B cell (primary cell): Measurements from ENCODE around the gene OGT. TPM values are rescaled to one million over a fixed set of nuclear protein-coding genes. Genes with fewer than 3 reads are reported as not detected.

Experiments
- ATAC-seq: fragments of 200-7000 bp; cut with Tn5 transposase; one replicate; pipeline ENCODE4 v1.10.0; 2021; ENCODE audit warnings: low read depth, mild to moderate bottlenecking, moderate number of reproducible peaks, moderate library complexity
- CTCF ChIA-PET: fragments of 350-600 bp; sonication (Branson Sonifier 250); formaldehyde crosslinking; loops from one replicate; lab custom pipeline; 2021; ENCODE audit warnings: antibody characterized with exemption, inconsistent platforms; lab: Charles Lee
- POLR2A ChIA-PET: fragments of 350-600 bp; sonication (Branson Sonifier 250); formaldehyde crosslinking; loops from one replicate; lab custom pipeline; 2021; ENCODE audit warnings: antibody characterized with exemption; lab: Charles Lee
- DNase-seq: peaks from one replicate; pipeline ENCODE4 v3.0.0; 2013
- H2AFZ ChIP-seq: 2 replicates; pipeline ENCODE4 v1.6.1; 2012; ENCODE audit warnings: mild to moderate bottlenecking, low read depth, low read length; ENCODE audit not compliant: insufficient read depth, poor library complexity, severe bottlenecking
- H3K27ac ChIP-seq, 2 donors: 1 replicate in 1 of 2; 2 replicates in 1 of 2; pipeline ENCODE4 v1.5.1; 2012 to 2013; ENCODE audit warnings: low read length in 2 of 2, mild to moderate bottlenecking in 2 of 2, moderate library complexity in 1 of 2
- H3K27me3 ChIP-seq, 4 experiments: fragments of 200-600 bp in 1 of 4; sonication (generic) in 1 of 4; replicated peaks in 1 of 4; 1 replicate in 2 of 4; 2 replicates in 2 of 4; pipeline versions ENCODE4 v1.6.1 to v1.7.0; 2013 to 2016; ENCODE audit warnings: low read length in 3 of 4, mild to moderate bottlenecking in 2 of 4, mixed read lengths in 1 of 4, moderate library complexity in 1 of 4; ENCODE audit not compliant: insufficient read depth in 4 of 4, control insufficient read depth in 3 of 4; ENCODE audit errors: control extremely low read depth in 1 of 4
- H3K36me3 ChIP-seq, 2 experiments: replicated peaks in 1 of 2; 1 replicate in 1 of 2; 2 replicates in 1 of 2; pipeline versions ENCODE4 v1.6.1 to v1.7.1; 2013; ENCODE audit warnings: low read length in 1 of 2; ENCODE audit not compliant: insufficient read depth in 2 of 2, control insufficient read depth in 1 of 2; ENCODE audit errors: control extremely low read depth in 1 of 2, extremely low read depth in 1 of 2
- H3K4me1 ChIP-seq, 2 donors: fragments of 200-600 bp in 1 of 2; sonication (generic) in 1 of 2; 1 replicate in 1 of 2; 2 replicates in 1 of 2; pipeline versions ENCODE4 v1.5.1 to v1.6.1; 2013 to 2017; ENCODE audit warnings: low read length in 2 of 2; ENCODE audit not compliant: control insufficient read depth in 2 of 2, insufficient read depth in 2 of 2
- H3K4me2 ChIP-seq: replicated peaks from 2 replicates; pipeline ENCODE3; 2012; ENCODE audit warnings: mild to moderate bottlenecking, low read depth, low read length; ENCODE audit not compliant: poor library complexity, severe bottlenecking
- H3K4me3 ChIP-seq, 5 experiments: fragments of 200-600 bp in 1 of 5; sonication (generic) in 1 of 5; 1 replicate in 3 of 5; 2 replicates in 2 of 5; pipeline versions ENCODE4 v1.5.1 to v1.7.0; 2011 to 2016; ENCODE audit warnings: low read length in 4 of 5, mild to moderate bottlenecking in 4 of 5, low read depth in 2 of 5, control low read depth in 1 of 5, moderate library complexity in 1 of 5; ENCODE audit not compliant: insufficient read depth in 1 of 5; ENCODE audit errors: control extremely low read depth in 1 of 5, extremely low read depth in 1 of 5
- H3K79me2 ChIP-seq: fragments of 200-600 bp; sonication (generic); one replicate; pipeline ENCODE4 v1.6.0; 2016; ENCODE audit warnings: low read length; ENCODE audit not compliant: control insufficient read depth, insufficient read depth
- H3K9ac ChIP-seq: fragments of 200-600 bp; sonication (generic); 2 replicates; pipeline ENCODE4 v1.6.1; 2017; ENCODE audit warnings: mild to moderate bottlenecking, low read length, moderate library complexity
- H3K9me3 ChIP-seq, 3 donors: one replicate each; pipeline versions ENCODE4 v1.6.1 to v1.7.1; 2013; ENCODE audit warnings: low read length in 2 of 3; ENCODE audit not compliant: control insufficient read depth in 2 of 3, insufficient read depth in 1 of 3; ENCODE audit errors: control extremely low read depth in 1 of 3
- H4K20me1 ChIP-seq: 2 replicates; pipeline ENCODE4 v1.6.0; 2012; ENCODE audit warnings: mild to moderate bottlenecking, low read length; ENCODE audit not compliant: insufficient read depth, control insufficient read depth, poor library complexity, severe bottlenecking
- H3K27ac Mint-ChIP-seq: one replicate; pipeline ENCODE4 v1.8.0; 2021; ENCODE audit warnings: mixed read lengths
- H3K27me3 Mint-ChIP-seq: one replicate; pipeline ENCODE4 v1.8.0; 2021; ENCODE audit warnings: mixed read lengths
- H3K4me1 Mint-ChIP-seq: one replicate; pipeline ENCODE4 v1.8.0; 2021; ENCODE audit warnings: mixed read lengths
- H3K4me3 Mint-ChIP-seq: one replicate; pipeline ENCODE4 v1.8.0; 2021; ENCODE audit warnings: mixed read lengths
- H3K9me3 Mint-ChIP-seq: one replicate; pipeline ENCODE4 v1.8.0; 2022; ENCODE audit warnings: mixed read lengths; ENCODE audit not compliant: insufficient read depth
- CTCF ChIP-seq: fragments of 200-600 bp; IDR thresholded peaks from one replicate; pipeline ENCODE4 v1.8.0; 2022; ENCODE audit warnings: antibody characterized with exemption, mild to moderate bottlenecking
- EZH2 ChIP-seq: IDR thresholded peaks from 2 replicates; pipeline ENCODE4 v1.6.1; 2012; ENCODE audit warnings: borderline replicate concordance, low read depth, mild to moderate bottlenecking, moderate library complexity, low read length; ENCODE audit not compliant: insufficient read depth, poor library complexity, severe bottlenecking
- WGBS: methylation state at CpG from one replicate; pipeline ENCODE4 v1.1.5; 2013; ENCODE audit warnings: missing lambda C conversion rate; ENCODE audit not compliant: insufficient coverage; 5-methylcytosine and 5-hydroxymethylcytosine counted together
- intact Hi-C: fragments of 100-400 bp; cut with micrococcal nuclease; formaldehyde crosslinking; loops from one replicate; pipeline ENCODE4 v1.10.0; 2022
- polyA plus RNA-seq: library from polyadenylated mRNA; depleted of rRNA; stranded (reverse); fragments of >200 nt; gene quantifications from 2 replicates; pipeline ENCODE4 v1.2.3, GENCODE V29; 2012
- total RNA-seq, 2 donors: library from RNA; stranded (reverse); fragments of 120-200 nt in 1 of 2; gene quantifications; 1 replicate in 1 of 2; 2 replicates in 1 of 2; pipeline versions ENCODE4 v1.2.3 to v1.2.4, GENCODE V29; 2013 to 2022

The OGT gene
- total and polyA plus RNA-seq, 2 donors (not counting 1 experiment from before 2014, with no cell fraction given), result 235 to 307 TPM

- DNase-seq (no peak), ATAC-seq (no peak)
- Mint-ChIP-seq H3K27ac (no peak overlapping the region), H3K9me3 (no peaks in the 10 kb centered on the region), H3K4me3 (peak overlapping the region; percentile 13), H3K4me1 (peaks cover 43% of the 10 kb centered on the region), H3K27me3 (no peaks in the 10 kb centered on the region)
- peaks cover 85% of the 10 kb centered on the region for H3K79me2 ChIP-seq
- H4K20me1 ChIP-seq, result peaks cover 13% of the 10 kb centered on the region
- WGBS, result no CpG with 5 or more reads among the region's 2 CpGs
- ChIA-PET CTCF (no interaction called here), POLR2A (interaction anchor here (2.9 kb wide), 1 partner anchor 10 kb away, joined by 11 read pairs; the partner anchor contains the start of gene OGT)
- no peak overlapping the region for H3K9ac ChIP-seq
- no peak overlapping the region for H3K4me2 ChIP-seq
- H3K27ac ChIP-seq, result peak overlapping the region in 1 of 2 donors; percentile 58
- H3K9me3 ChIP-seq, result no peaks in the 10 kb centered on the region
- H2AFZ ChIP-seq, result no peak overlapping the region
- peaks cover 1 to 64% of the 10 kb centered on the region in 2 experiments for H3K36me3 ChIP-seq
- H3K4me3 ChIP-seq, result no peak overlapping the region
- TF ChIP-seq EZH2 (no peak), CTCF (no peak)
- peaks cover 42 to 45% of the 10 kb centered on the region in 2 donors for H3K4me1 ChIP-seq
- no peaks in the 10 kb centered on the region for H3K27me3 ChIP-seq
- intact Hi-C loops, result loop anchor here (10.0 kb wide), 1 partner anchor 88 kb away; no protein-coding TSS in a partner anchor
Measured at GRCh38 chrX:71542825-71543224, 9.9 kb downstream of the OGT start.

DNA sequence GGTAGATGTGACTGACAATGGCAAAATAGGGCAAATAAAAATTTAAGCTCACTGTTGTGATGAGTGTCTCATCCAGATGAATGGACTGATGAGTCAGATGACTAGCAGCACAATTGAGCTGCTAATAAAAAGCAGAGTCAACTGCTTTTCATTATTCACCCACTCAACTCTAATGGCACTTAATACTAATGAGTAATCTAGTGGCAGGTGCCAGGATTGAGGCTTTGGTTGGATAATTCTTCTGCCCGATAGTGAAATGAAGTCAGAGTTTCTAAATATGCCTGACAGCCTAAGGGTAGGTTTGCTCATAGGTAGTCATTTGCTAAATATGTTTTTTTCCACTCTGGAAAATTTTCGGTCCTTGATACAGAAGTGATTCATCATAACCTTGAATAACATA is 10.4 kb downstream of the OGT start:
- H3K9me3 ChIP-seq, result no peaks in the 10 kb centered on the region
- H3K27ac ChIP-seq, result peak overlapping the region in 1 of 2 donors; percentile 58
- H3K4me3 ChIP-seq, result no peak overlapping the region
- no peak overlapping the region for H3K4me2 ChIP-seq
- no peak overlapping the region for H3K9ac ChIP-seq
- CTCF ChIA-PET, result no interaction called here
- H3K79me2 ChIP-seq, result peaks cover 84% of the 10 kb centered on the region
- H3K36me3 ChIP-seq, result peaks cover 1 to 65% of the 10 kb centered on the region in 2 experiments
- no peak for ATAC-seq
- intact Hi-C loops, result loop anchor here (10.0 kb wide), 1 partner anchor 89 kb away; no protein-coding TSS in a partner anchor
- TF ChIP-seq EZH2, result no peak
- no peak for TF ChIP-seq CTCF
- no peak overlapping the region for H2AFZ ChIP-seq
- WGBS, result no CpG with 5 or more reads among the region's 2 CpGs
- H3K4me3 Mint-ChIP-seq, result peak overlapping the region; percentile 13
- H3K27me3 ChIP-seq, result no peaks in the 10 kb centered on the region
- H3K4me1 ChIP-seq, result peaks cover 41 to 42% of the 10 kb centered on the region in 2 donors
- H3K27me3 Mint-ChIP-seq, result no peaks in the 10 kb centered on the region
- no peaks in the 10 kb centered on the region for H3K9me3 Mint-ChIP-seq
- no peak for DNase-seq
- POLR2A ChIA-PET, result interaction anchor here (2.9 kb wide), 1 partner anchor 11 kb away, joined by 11 read pairs; the partner anchor contains the start of gene OGT
- peaks cover 13% of the 10 kb centered on the region for H4K20me1 ChIP-seq
- H3K4me1 Mint-ChIP-seq, result peaks cover 42% of the 10 kb centered on the region
- peak overlapping the region; percentile 63 for H3K27ac Mint-ChIP-seq
